ENCODE measurements around the gene MRAP. TPM values are rescaled to one million over a fixed set of nuclear protein-coding genes. Genes with fewer than 3 reads are reported as not detected.
A peak's percentile ranks its signal among the peaks of the same experiment; 100 is the strongest.
"Not testable (repeated sequence)": the region's sequence is repeated elsewhere in the genome, so short reads cannot be mapped to it uniquely, and the experiment has no call there.

Gene MRAP
- total and polyA plus RNA-seq, 2 experiments from 2014 or later: not detected

GRCh38 chr21:32306021-32306780 lies 7.5 kb downstream of the MRAP start:
- H3K27ac ChIP-seq: no peak overlapping the region
- no peaks in the 10 kb centered on the region for H3K4me1 ChIP-seq (ENCODE audit: low read depth)
- DNase-seq (ENCODE audit: low read depth in 1 of 2, low spot score in 1 of 2): peak; percentile 22 to 43
- TF ChIP-seq, protein P1, sequence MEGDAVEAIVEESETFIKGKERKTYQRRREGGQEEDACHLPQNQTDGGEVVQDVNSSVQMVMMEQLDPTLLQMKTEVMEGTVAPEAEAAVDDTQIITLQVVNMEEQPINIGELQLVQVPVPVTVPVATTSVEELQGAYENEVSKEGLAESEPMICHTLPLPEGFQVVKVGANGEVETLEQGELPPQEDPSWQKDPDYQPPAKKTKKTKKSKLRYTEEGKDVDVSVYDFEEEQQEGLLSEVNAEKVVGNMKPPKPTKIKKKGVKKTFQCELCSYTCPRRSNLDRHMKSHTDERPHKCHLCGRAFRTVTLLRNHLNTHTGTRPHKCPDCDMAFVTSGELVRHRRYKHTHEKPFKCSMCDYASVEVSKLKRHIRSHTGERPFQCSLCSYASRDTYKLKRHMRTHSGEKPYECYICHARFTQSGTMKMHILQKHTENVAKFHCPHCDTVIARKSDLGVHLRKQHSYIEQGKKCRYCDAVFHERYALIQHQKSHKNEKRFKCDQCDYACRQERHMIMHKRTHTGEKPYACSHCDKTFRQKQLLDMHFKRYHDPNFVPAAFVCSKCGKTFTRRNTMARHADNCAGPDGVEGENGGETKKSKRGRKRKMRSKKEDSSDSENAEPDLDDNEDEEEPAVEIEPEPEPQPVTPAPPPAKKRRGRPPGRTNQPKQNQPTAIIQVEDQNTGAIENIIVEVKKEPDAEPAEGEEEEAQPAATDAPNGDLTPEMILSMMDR (IDR thresholded peaks at IDR 0.05; ENCODE audit: low read depth, low read length): peak; percentile 36
- H3K27me3 ChIP-seq: no peaks in the 10 kb centered on the region
- H3K9me3 ChIP-seq (ENCODE audit: low read depth): no peaks in the 10 kb centered on the region
- H3K4me3 ChIP-seq: no peak overlapping the region
- H3K36me3 ChIP-seq: no peaks in the 10 kb centered on the region

GRCh38 chr21:32307706-32308105 lies 9.1 kb downstream of the MRAP start:
- TF ChIP-seq, protein P1 (IDR thresholded peaks at IDR 0.05; ENCODE audit: low read depth, low read length): no peak
- Histone ChIP-seq H3K27ac (no peak overlapping the region), H3K36me3 (no peaks in the 10 kb centered on the region), H3K27me3 (no peaks in the 10 kb centered on the region), H3K4me1 (ENCODE audit: low read depth) (no peaks in the 10 kb centered on the region), H3K4me3 (no peak overlapping the region), H3K9me3 (ENCODE audit: low read depth) (no peaks in the 10 kb centered on the region)
- DNase-seq (ENCODE audit: low read depth in 1 of 2, low spot score in 1 of 2): peak in 1 of 2 donors; percentile 56

DNA sequence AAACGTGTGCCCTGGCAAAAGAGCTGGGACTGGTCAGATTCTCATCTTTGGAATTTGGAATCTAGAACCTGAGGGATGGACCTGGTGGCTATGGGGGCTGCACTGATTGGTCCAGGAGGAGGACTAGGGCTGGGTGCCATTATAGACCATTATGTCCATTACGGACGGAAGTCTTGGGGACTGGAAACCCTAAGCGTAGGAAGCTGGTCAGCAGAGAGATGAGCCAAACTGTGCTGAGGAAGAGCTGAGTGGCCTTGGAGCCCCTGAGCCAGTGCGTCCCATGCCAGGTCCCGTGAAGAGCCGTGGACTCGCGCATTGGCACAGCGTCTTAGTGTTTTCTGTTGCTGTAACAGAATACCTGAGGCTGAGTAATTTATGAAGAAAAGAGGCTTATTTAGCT lies 10.0 kb downstream of the MRAP start:
- H3K4me3 ChIP-seq: no peak overlapping the region
- H3K4me1 ChIP-seq (ENCODE audit: low read depth): no peaks in the 10 kb centered on the region
- no peaks in the 10 kb centered on the region for H3K27me3 ChIP-seq
- no peaks in the 10 kb centered on the region for H3K36me3 ChIP-seq
- H3K27ac ChIP-seq: no peak overlapping the region
- no peaks in the 10 kb centered on the region for H3K9me3 ChIP-seq (ENCODE audit: low read depth)
- DNase-seq (ENCODE audit: low read depth in 1 of 2, low spot score in 1 of 2): no peak
- TF ChIP-seq, protein P1 (IDR thresholded peaks at IDR 0.05; ENCODE audit: low read depth, low read length): no peak

DNA sequence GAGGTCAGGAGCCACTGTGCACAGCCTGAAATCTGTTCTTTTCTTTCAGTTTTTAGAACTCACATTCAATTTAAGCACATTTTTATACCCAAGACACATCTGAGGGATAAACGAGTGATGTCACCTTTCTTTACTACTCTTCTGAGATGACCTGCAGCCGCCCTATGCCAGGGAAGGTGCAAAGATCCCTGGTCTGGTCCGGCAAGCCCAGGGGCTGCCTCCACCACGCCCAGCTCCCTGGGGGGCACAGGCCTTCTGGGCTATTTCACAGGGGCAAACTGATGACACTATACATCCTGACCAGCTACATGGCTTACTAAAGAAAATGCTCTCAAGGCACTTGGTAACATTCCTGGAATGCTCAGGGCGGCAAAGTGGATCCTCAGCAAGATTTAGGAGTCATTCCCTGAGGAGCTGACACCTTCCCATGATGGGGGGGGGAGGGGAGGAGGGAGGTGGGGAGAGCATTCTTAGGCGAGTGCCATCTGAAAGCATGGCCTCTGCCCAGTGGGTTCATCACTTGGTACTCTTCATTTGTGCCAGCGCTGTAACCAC lies 11.3 kb downstream of the MRAP start:
- no peaks in the 10 kb centered on the region for H3K27me3 ChIP-seq
- no peak overlapping the region for H3K4me3 ChIP-seq
- H3K36me3 ChIP-seq: peaks cover 4% of the 10 kb centered on the region
- no peak for DNase-seq (ENCODE audit: low read depth in 1 of 2, low spot score in 1 of 2)
- no peak overlapping the region for H3K27ac ChIP-seq
- no peaks in the 10 kb centered on the region for H3K4me1 ChIP-seq (ENCODE audit: low read depth)
- TF ChIP-seq, protein P1 (IDR thresholded peaks at IDR 0.05; ENCODE audit: low read depth, low read length): no peak
- no peaks in the 10 kb centered on the region for H3K9me3 ChIP-seq (ENCODE audit: low read depth)

DNA sequence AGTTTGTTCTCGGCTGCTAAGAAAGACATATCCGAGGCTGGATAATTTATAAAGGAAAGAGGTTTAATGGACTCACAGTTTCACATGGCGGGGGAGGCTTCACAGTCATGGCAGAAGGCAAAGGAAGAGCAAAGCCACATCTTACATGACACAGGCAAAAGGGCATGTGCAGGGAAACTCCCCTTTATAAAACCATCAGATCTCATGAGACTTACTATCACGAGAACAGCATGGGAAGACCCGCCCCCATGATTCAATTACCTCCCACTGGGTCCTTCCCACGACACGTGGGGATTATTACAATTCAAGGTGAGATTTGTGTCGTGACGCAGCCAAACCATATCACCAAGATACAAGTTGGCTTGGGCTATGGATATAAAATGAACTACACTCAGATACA lies 12.3 kb downstream of the MRAP start:
- not testable (repeated sequence) for H3K36me3 ChIP-seq; H3K4me3 ChIP-seq; H3K4me1 ChIP-seq (ENCODE audit: low read depth); H3K9me3 ChIP-seq (ENCODE audit: low read depth); DNase-seq (ENCODE audit: low read depth in 1 of 2, low spot score in 1 of 2); H3K27ac ChIP-seq; H3K27me3 ChIP-seq

GRCh38 chr21:32311621-32312020 lies 13.0 kb downstream of the MRAP start:
- Histone ChIP-seq H3K9me3 (ENCODE audit: low read depth) (no peaks in the 10 kb centered on the region), H3K36me3 (peaks cover 4% of the 10 kb centered on the region), H3K27ac (no peak overlapping the region), H3K4me3 (no peak overlapping the region), H3K4me1 (ENCODE audit: low read depth) (no peaks in the 10 kb centered on the region), H3K27me3 (no peaks in the 10 kb centered on the region)
- TF ChIP-seq, protein P1 (IDR thresholded peaks at IDR 0.05; ENCODE audit: low read depth, low read length): no peak
- no peak for DNase-seq (ENCODE audit: low read depth in 1 of 2, low spot score in 1 of 2)

All from cardiac muscle cell (in vitro differentiated cells and primary cell).